ENCODE data around the gene DCTN2.

The DCTN2 gene

GRCh38 chr12:57551637-57552305 lies 4.8 kb upstream of the DCTN2 start:
- DNase-seq (ENCODE audit: extremely low spot score, insufficient read length, low read depth) (no peak), FAIRE-seq (no peak)

GRCh38 chr12:57550641-57551549 lies 3.9 kb upstream of the DCTN2 start:
- FAIRE-seq (no peak), DNase-seq (ENCODE audit: extremely low spot score, insufficient read length, low read depth) (no peak)

DNA sequence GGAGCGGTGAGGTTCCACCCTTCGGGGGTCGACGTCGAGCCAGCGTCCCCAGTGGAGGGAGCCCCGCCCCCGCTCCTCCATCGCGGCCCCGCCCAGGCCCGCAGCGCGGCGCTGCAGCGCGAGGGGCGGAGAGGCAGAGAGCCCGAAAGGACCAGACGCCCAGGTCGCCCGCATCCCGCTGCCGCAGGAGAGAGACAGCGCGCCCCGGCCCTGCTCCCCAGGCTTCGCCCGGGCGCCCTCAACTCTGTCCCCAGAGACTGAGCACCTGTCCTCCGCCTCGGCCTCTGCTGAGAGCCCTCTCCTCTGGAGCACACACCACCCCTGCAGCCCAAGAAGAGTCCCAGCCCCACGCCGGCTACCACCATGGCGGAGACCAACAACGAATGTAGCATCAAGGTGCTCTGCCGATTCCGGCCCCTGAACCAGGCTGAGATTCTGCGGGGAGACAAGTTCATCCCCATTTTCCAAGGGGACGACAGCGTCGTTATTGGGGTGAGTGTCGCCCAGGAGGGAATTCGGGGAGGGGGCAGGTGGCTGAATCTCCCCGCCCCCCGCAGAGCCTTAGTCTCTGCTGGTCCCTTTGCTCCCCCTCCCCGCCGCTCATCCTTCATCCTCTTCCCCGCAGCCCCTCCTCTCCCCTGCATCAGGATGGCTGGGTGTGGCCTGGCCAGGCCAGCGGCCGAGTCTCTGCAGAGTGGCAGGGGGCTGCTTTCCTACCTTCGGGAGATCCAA lies 3.1 kb upstream of the DCTN2 start, which contains the start of gene KIF5A:
Gene KIF5A, plus strand, starts transcription at position 136 of the 732 bp plus-strand sequence. Its CDS starts 228 bp downstream, at position 364.
- DNase-seq (ENCODE audit: extremely low spot score, insufficient read length, low read depth) (peak; percentile 25), FAIRE-seq (no peak)

DNA sequence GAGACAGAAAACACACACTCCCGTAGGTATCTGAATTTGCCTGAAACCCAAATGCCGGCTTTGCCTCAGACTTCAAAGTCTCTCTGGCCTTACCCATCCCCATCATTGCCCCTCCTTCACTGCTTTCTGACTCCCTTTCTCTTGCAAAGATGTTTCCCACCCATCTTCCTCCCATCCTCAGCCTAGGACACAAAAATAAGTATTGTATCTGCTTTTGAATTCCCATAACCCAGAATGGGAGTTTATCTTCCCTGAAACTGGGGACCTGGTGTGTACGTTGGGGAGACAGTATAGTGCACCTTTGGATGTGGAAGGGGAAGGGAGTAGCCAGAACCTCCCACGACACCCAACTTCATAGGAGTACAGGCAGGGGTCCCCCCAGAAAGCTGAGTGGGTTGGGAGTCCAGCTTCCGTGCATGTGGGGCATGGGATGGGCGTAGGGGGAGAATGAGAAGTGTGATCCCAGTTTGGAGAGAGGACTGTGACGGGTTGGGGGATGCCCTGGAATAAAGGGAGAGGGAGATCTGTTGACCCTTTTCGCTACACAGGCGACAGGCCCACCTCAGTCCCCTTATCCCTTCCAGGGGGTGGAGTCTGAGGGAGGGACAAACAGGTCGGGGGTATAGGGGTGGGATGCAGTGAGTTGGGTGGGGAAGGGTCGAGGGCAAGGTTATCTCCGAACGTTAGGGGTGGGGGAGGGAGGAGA lies 2.4 kb upstream of the DCTN2 start:
- no peak for FAIRE-seq

DNA sequence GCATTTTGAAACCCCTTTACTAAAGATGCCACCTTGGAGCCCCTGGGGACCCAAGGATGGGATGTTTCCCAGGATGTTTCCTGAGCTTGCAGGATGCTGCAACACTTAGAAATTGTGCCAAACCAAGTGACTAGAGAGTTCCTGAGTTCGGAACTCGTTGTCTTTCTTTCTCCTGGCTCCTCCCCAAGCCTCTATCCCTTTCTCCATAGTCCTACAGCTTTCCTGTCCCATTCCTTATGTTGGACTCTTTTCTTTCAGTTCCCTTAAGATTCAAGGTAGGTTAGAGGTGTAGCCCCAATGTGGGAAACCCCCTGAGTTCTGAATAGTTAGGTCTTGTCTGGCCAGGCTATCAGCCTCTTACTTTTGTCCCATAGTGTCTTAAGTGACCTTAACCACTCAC lies 1.5 kb upstream of the DCTN2 start:
- no peak for DNase-seq (ENCODE audit: extremely low spot score, insufficient read length, low read depth)
- no peak for FAIRE-seq

More for the DNA sequence above, 2.4 kb upstream of the DCTN2 start:
- no peak for DNase-seq (ENCODE audit: extremely low spot score, insufficient read length, low read depth)

- no peak for FAIRE-seq
- no peak for DNase-seq (ENCODE audit: extremely low spot score, insufficient read length, low read depth)
These were observed 972 bp upstream of the DCTN2 start for GRCh38 chr12:57548013-57548315.

DNA sequence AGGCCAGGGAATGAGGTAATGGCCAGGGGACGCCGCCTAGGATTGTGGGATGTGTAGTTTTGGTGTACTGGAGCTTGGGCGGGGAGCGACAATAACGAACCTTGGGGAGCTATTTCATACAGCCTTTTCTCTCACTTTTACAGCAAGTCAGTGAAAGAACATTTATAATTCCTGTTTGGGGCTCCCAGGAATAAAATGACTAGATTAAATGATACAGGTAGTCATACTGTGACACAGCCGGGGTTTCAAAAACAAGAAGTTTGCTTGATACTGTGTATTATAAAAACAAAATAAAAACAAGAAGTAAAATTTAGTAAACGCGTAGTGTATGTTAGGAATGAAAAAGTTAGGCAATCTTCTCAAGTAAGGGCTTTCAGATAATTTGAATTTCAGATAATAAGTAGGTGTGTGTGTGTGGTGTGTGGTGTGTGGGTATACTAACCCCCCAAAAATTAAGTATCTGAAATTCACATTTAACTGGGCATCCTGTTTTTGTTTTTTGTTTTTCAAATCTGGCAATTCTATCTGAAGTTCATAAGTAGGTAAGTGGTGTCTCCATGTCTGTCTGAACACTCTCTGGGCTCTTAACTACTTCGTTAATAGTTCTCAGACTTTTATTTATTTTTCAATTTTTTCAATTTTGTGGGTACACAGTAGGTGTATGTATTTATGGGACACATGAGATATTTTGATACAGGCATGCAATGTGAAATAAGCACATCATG lies 458 bp upstream of the DCTN2 start:
- DNase-seq (ENCODE audit: extremely low spot score, insufficient read length, low read depth) (no peak), FAIRE-seq (no peak)

DNA sequence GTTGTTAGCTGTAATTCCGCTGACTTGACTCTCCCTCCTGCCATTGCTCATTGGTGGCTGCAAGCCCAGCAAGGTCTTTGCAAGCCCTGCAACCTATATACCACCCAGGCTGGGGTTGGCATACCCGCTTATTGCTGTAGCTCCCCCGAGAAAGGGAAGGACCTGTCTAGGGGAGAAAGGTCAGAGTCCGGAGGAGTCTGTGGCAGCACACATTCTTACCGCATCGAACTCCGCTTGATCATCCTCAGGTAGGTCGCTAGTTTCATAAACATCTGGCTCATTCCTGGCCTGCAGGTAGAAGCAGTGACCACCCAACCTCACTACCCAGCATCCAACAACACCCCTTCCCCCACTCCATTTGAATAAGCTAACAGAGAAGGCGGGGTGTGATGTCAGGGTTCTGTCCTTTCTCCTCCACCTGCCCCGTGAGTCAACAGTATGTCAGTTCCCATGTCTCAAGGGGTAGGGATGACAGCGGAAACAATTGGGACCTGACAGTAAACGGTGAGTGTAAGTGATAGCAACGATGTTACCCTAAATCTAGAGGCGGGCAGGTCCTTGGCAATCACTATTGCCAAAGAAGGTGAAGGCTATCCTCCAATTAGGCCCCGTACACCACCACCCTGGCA lies 1.1 kb downstream of the DCTN2 start:
- DNase-seq (ENCODE audit: extremely low spot score, insufficient read length, low read depth) (no peak), FAIRE-seq (no peak)

GRCh38 chr12:57543581-57543980 lies 3.4 kb downstream of the DCTN2 start:
- FAIRE-seq, result no peak
- DNase-seq (ENCODE audit: extremely low spot score, insufficient read length, low read depth), result no peak

GRCh38 chr12:57541717-57542116 lies 5.3 kb downstream of the DCTN2 start:
- FAIRE-seq, result no peak
- no peak for DNase-seq (ENCODE audit: extremely low spot score, insufficient read length, low read depth)

GRCh38 chr12:57541001-57541400 lies 6.0 kb downstream of the DCTN2 start:
- DNase-seq (ENCODE audit: extremely low spot score, insufficient read length, low read depth) (no peak), FAIRE-seq (no peak)

DNA sequence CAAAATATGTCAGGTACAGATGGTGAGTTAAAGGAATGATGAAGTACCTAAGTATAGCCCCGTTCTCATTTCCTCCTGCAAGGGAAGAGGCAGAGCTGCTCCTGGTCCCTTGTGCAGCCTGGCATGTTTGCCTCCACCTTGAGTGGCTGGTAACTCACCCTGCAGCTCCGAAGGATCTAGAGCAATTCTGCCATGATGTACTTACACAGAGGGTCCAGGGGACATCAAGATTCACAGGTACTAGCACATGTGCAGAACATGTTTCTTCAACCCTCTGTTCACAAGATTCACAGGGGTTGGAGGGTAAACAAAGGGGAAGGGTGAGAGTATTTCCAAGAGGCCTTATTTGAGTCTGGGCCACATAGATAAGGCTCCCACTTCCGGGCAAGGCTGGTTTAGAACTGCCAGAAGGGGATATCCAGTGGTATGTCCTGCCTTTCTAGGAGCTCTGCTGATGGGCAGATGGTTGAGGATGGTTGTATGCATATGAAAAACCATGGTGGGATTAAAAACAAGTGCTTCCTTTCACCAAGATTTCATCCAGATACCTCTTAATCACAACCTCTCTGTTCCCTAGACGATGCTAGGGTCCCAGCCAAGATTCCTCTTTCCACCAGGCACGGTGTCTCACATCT lies 7.7 kb downstream of the DCTN2 start:
- FAIRE-seq, result no peak
- no peak for DNase-seq (ENCODE audit: extremely low spot score, insufficient read length, low read depth)

DNA sequence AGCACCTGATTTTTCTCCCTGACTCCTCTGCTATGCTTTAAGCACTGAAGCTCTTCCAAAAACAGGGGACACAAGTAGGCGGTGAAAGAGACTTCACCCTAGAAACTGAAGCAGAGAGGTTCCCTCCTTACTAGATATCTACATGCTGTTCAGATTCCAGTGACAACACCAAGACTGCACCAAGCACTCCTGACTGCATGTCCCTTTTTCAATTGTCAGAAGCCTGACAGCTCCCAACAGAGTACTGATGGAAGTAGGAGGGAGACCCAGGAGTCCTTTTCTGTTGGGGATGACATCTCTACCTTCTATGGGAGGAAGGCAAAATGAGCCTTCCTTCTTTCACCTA lies 10.4 kb downstream of the DCTN2 start:
- no peak for DNase-seq (ENCODE audit: extremely low spot score, insufficient read length, low read depth)
- no peak for FAIRE-seq

- no peak for DNase-seq (ENCODE audit: extremely low spot score, insufficient read length, low read depth)
- no peak for FAIRE-seq
These were observed 11.0 kb downstream of the DCTN2 start for GRCh38 chr12:57535764-57536596.

DNA sequence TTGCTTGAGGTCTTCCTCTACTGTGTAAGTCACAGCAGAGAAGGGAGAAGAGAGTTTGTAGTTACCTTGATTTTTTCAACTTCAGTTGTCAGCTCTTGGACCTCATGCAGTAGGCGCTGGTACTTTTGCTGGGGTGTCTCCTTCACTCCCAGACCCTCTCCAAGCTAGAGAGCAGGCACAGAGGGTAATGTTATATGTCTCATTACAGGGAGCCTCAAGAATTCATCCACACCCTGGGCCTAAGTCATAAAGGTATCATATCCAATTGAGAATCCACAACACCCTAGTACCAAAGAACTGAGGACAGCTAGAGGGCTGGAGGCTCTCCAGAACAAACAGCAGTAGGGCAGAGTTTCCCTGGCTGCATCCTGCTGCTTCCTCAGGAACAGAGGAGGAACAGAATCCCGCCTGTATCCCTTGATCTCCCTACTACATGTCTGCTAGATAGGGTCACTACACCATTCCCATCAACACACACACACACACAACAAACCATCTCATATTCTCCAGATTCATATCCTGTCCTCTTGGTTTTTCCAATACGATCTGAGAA lies 11.9 kb downstream of the DCTN2 start:
- FAIRE-seq (no peak), DNase-seq (ENCODE audit: extremely low spot score, insufficient read length, low read depth) (no peak)

- DNase-seq (ENCODE audit: extremely low spot score, insufficient read length, low read depth) (no peak), FAIRE-seq (no peak)
These were observed 12.7 kb downstream of the DCTN2 start for GRCh38 chr12:57534250-57534649.

DNA sequence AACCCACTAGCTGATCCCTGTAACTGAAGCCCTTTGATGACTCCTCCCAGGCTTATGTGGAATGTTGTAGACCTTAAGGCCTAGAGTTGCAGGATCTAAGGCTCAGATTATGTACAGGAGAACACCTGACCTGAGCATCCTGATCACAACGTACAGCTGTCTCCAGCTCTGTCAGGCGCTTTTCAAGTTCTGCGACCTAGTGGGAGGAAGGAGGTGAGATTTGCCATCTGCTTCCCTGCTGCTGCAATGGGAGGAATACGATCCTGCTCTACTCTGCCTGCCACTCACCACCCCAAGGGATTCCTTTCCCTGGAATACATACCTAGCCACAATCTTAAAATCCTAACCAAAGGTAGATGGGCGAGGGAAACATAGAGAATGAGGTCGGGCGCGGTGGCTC lies 13.9 kb downstream of the DCTN2 start:
- DNase-seq (ENCODE audit: extremely low spot score, insufficient read length, low read depth) (no peak), FAIRE-seq (no peak)

GRCh38 chr12:57531836-57532235 lies 15.2 kb downstream of the DCTN2 start:
- DNase-seq (ENCODE audit: extremely low spot score, insufficient read length, low read depth) (no peak), FAIRE-seq (no peak)
